K562 (cell line): ENCODE measurements around the gene IGF2.

Experiments used
- CBFA2T3 ChIP-seq: fragments of 450-650 bp; IDR thresholded peaks from 2 replicates; pipeline ENCODE4 v1.6.1; 2017
- DPF2 ChIP-seq: fragments of 450-650 bp; IDR thresholded peaks from 2 replicates; pipeline ENCODE4 v1.6.1; 2016
- FOXJ3 ChIP-seq: sonication (generic); formaldehyde crosslinking; IDR thresholded peaks from 2 replicates; pipeline ENCODE4 v1.4.0; 2020; ENCODE audit warnings: mild to moderate bottlenecking, missing genetic modification reagents
- HDAC2 ChIP-seq: fragments of 450-650 bp; IDR thresholded peaks from 2 replicates; pipeline ENCODE4 v1.6.1; 2016; ENCODE audit warnings: mild to moderate bottlenecking
- MCM2 ChIP-seq: fragments of 450-650 bp; IDR thresholded peaks from 2 replicates; pipeline ENCODE4 v1.6.1; 2017; ENCODE audit warnings: low read depth, mild to moderate bottlenecking
- NONO ChIP-seq, 2 experiments: fragments of 200-400 bp in 1 of 2; fragments of 450-650 bp in 1 of 2; formaldehyde crosslinking in 1 of 2; IDR thresholded peaks; 2 replicates each; pipeline ENCODE4 v1.6.1; 2017; ENCODE audit warnings: low read depth in 2 of 2, mild to moderate bottlenecking in 2 of 2, moderate library complexity in 2 of 2, low read length in 1 of 2
- PRDM10 ChIP-seq: fragments of 450-650 bp; IDR thresholded peaks from 2 replicates; pipeline ENCODE4 v1.6.1; 2018; ENCODE audit not compliant: partially characterized antibody
- ZNF280A ChIP-seq: fragments of 450-650 bp; IDR thresholded peaks from 2 replicates; pipeline ENCODE4 v1.6.1; 2018; ENCODE audit warnings: mild to moderate bottlenecking, low read depth; ENCODE audit not compliant: partially characterized antibody
- TF ChIP-seq, protein P1 (sequence below), 3 experiments: IDR thresholded peaks in 2 of 3; conservative IDR thresholded peaks in 1 of 3; 2 replicates each; pipeline ENCODE4 v1.5.1; 2011 to 2012; ENCODE audit warnings: low read length in 3 of 3, mild to moderate bottlenecking in 3 of 3, control low read depth in 2 of 3, improper control_type of control experiment in 1 of 3, inconsistent platforms in 1 of 3, low read depth in 1 of 3, mixed read lengths in 1 of 3, moderate library complexity in 1 of 3; ENCODE audit not compliant: insufficient read depth in 2 of 3

DNA sequence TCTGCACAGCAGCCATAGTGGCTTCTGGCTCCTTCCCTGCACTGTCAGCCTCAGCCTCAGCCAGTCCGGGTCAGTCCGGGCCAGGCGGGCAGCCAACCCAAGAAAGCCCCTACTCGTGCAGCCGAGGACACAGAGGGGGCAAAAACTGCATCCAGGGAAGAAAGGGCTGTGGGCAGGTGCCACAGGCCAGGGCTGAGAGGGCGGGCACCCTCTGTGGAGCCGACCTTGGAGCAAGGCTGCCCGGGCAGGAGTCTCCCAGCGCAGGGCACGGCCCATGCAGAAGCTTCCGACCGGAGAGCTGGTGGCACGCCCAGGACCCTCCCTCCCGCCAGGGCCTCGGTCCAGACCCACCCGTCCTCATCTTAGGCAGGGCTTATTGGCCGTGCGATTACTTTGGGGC is 42.9 kb upstream of the IGF2 start:
- TF ChIP-seq MCM2 (no peak), HDAC2 (no peak), CBFA2T3 (no peak), NONO (IDR thresholded peaks at IDR 0.05; ENCODE audit: low read depth in 2 of 2, low read length in 1 of 2) (no peak), FOXJ3 (CRISPR knock-in tag) (no peak), ZNF280A (no peak), DPF2 (no peak), PRDM10 (no peak)
- TF ChIP-seq, protein P1, sequence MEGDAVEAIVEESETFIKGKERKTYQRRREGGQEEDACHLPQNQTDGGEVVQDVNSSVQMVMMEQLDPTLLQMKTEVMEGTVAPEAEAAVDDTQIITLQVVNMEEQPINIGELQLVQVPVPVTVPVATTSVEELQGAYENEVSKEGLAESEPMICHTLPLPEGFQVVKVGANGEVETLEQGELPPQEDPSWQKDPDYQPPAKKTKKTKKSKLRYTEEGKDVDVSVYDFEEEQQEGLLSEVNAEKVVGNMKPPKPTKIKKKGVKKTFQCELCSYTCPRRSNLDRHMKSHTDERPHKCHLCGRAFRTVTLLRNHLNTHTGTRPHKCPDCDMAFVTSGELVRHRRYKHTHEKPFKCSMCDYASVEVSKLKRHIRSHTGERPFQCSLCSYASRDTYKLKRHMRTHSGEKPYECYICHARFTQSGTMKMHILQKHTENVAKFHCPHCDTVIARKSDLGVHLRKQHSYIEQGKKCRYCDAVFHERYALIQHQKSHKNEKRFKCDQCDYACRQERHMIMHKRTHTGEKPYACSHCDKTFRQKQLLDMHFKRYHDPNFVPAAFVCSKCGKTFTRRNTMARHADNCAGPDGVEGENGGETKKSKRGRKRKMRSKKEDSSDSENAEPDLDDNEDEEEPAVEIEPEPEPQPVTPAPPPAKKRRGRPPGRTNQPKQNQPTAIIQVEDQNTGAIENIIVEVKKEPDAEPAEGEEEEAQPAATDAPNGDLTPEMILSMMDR (IDR thresholded peaks at IDR 0.05 in 2 of 3, conservative IDR thresholded peaks at IDR 0.05 in 1 of 3; ENCODE audit: insufficient read depth in 2 of 3, low read depth in 1 of 3, low read length in 3 of 3): no peak
